Uterus (tissue), 2 donors: ENCODE data around the gene RAB6B.

Experiments used
- CTCF ChIP-seq, 4 experiments: fragments of 200-600 bp in 2 of 4; fragments of 450-650 bp in 2 of 4; sonication (generic) in 2 of 4; IDR thresholded peaks; one replicate each; pipeline ENCODE4 v1.5.1; 2016 to 2019; ENCODE audit warnings: antibody characterized with exemption in 4 of 4, mild to moderate bottlenecking in 2 of 4, moderate library complexity in 1 of 4
- POLR2A ChIP-seq, 2 donors: fragments of 450-650 bp; IDR thresholded peaks; one replicate each; pipeline ENCODE4 v1.6.1; 2016; ENCODE audit warnings: antibody characterized with exemption in 2 of 2, mild to moderate bottlenecking in 1 of 2, moderate library complexity in 1 of 2

- TF ChIP-seq POLR2A (IDR thresholded peaks at IDR 0.05) (no peak), CTCF (IDR thresholded peaks at IDR 0.05) (no peak)
Observed at GRCh38 chr3:133943639-133944141, 48.0 kb upstream of the RAB6B start.
